HK-2 (cell line): ENCODE results near the gene ATG5.
"Not testable (repeated sequence)": the region's sequence is repeated elsewhere in the genome, so short reads cannot be mapped to it uniquely, and the experiment has no call there.

Source experiments
- DNase-seq: peaks from one replicate; pipeline ENCODE4 v3.0.0-alpha.2; 2018; ENCODE audit not compliant: unreplicated experiment

Gene ATG5

GRCh38 chr6:106309766-106310373 is 15.7 kb downstream of the ATG5 start:
- no peak for DNase-seq

GRCh38 chr6:106308985-106309384 is 16.6 kb downstream of the ATG5 start:
- no peak for DNase-seq

- no peak for DNase-seq
These were observed 19.8 kb downstream of the ATG5 start for GRCh38 chr6:106305740-106306139.

GRCh38 chr6:106300944-106301343 is 24.6 kb downstream of the ATG5 start:
- no peak for DNase-seq

DNA sequence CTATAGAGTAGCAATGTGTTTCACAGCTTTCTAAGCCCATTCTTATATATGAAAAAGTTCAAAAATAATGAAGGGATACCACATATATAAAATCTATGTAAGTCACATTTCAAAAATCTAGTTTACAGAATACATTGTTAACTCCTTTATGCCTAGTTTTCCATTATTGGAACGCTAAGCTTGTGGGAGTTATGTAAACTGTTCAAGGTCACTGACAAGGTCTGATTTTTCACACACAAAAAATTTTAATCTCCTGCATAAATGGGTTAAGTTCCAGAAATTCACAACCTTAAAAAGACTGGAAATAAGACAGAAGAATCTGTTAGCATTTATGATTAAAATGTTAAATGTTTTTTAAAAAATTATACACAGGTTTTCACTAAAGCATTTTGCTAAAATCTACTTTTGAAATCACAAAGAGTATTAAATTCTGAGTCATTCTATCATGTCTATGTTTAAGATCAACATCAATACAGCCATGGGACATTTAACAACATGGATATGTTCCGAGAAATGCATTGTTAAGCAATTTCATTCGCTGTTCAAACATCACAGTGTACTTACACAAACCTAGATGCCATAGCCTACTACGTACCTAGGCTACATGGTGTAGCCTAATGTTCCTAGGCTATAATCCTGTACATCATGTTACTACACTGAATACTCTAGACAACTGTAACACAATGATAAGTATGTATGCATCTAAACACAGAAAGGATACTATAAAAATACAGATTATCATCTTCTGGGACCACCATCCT is 25.4 kb downstream of the ATG5 start:
- no peak for DNase-seq

GRCh38 chr6:106293116-106293515 is 32.4 kb downstream of the ATG5 start:
- DNase-seq: no peak

DNA sequence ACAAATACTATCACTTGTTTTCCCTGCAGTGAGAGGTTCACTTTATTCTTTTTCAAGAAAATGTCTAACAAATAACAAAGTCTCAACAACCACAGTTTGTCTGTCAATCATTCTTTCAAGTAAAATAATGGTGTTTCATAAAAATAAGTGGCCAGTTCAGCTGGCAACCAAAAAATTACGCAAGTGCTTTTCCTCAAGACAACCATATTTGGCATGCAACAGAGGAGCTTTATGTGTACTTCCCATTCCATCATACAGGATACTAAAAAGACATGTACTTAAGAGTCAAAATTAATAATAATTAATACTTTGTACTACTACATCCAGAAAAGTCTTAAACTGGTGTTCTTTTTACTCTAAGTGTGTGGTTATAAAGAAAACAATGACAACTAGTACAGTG is 34.6 kb downstream of the ATG5 start:
- DNase-seq: no peak

DNA sequence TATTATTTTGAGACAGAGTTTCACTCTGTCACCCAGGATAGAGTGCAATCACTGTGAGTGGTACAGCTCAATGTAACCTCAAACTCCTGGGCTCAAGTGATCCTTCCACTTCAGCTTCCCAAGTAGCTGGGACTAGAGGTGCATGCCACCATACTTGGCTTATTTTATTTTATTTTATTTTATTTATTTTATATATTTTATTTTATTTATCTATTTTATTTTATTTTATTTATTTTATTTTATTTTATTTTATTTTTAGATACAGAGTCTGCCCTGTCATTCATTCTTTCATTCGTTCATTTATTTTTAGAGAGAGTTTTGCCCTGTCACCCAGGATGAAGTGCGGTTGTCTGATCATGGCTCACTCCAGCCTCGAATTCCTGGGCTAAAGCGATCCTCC is 35.5 kb downstream of the ATG5 start:
- DNase-seq: no peak

GRCh38 chr6:106287215-106287614 is 38.3 kb downstream of the ATG5 start:
- DNase-seq: no peak

DNA sequence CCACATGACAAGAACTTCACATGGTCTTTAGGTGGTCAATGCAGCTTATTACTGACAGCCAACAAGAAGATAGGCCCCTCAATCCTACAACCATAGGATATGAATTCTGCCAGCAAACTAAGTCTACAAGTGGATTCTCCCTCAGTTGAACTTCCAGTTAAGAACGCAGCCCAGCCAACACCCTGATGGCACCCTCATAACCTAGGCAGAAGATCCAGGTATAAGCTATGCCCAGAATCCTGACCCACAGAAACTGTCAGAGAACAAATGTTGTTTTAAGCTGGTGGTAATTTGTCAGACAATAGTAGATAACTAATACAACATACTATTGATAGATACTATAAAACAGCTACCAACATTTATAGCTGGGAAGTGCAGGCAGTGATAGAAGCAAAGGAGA is 38.8 kb downstream of the ATG5 start:
- DNase-seq: no peak

GRCh38 chr6:106283481-106283880 is 42.1 kb downstream of the ATG5 start:
- no peak for DNase-seq

DNA sequence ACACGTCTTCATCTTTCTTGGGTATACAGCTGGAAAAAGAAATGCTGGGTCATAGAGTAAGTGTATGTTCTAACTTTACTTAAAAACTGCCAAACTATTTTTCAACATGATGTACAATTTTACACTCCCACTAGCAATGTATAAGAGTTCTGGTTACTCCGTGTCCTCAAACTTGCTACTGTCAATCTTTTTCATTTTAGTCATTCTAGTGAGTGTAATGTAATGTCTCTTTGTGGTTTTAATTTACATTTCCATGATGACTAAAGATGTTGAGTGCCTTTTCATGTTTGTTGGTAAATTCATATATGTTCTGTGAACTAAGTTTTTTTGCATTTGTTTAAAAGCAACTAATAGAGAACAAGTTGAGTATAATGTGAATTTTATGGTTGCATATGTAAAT is 43.9 kb downstream of the ATG5 start:
- no peak for DNase-seq

- no peak for DNase-seq
These were observed 44.5 kb downstream of the ATG5 start for GRCh38 chr6:106281088-106281487.

- DNase-seq: peak; percentile 18
These were observed 46.4 kb downstream of the ATG5 start for GRCh38 chr6:106279179-106279578.

- DNase-seq: no peak
These were observed 49.9 kb downstream of the ATG5 start for GRCh38 chr6:106275692-106276091.

GRCh38 chr6:106273087-106273486 is 52.5 kb downstream of the ATG5 start:
- DNase-seq: no peak

DNA sequence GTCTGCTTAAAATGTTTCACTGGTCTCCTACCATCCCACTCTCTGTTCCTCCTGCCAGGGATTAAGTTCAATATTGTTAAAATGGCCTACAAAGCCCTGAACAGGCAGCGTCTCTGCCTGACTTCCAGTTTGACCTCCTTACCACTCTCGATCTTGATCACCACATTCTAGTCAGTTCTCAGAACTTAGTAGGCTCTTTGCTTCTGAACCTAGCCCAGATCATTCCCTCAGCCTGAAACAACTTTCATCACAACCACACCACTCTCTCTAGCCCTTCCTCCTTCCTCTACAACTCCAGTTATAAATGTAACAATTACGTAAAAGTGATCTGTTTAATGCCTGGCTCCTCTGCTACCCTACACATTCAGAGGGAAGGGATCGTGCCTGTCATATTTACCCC is 53.3 kb downstream of the ATG5 start:
- DNase-seq: no peak

DNA sequence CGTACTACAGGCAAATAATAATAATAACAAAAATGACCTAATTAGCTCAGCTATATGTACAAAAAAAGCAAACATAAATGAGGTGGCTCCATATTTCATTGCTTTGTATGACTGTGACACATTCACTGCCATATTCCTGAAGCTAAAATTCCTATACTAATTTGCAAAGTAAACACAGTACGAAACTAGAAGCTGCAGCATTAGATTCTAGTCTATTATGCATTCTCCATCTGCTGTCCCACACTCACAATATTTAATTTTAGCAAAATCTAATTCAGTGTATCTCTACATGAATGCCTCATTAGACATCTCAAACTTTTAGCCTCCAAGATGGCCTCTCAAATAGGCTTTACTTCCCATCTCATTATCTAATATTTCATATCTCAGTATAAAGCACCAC is 55.1 kb downstream of the ATG5 start:
- DNase-seq: no peak

DNA sequence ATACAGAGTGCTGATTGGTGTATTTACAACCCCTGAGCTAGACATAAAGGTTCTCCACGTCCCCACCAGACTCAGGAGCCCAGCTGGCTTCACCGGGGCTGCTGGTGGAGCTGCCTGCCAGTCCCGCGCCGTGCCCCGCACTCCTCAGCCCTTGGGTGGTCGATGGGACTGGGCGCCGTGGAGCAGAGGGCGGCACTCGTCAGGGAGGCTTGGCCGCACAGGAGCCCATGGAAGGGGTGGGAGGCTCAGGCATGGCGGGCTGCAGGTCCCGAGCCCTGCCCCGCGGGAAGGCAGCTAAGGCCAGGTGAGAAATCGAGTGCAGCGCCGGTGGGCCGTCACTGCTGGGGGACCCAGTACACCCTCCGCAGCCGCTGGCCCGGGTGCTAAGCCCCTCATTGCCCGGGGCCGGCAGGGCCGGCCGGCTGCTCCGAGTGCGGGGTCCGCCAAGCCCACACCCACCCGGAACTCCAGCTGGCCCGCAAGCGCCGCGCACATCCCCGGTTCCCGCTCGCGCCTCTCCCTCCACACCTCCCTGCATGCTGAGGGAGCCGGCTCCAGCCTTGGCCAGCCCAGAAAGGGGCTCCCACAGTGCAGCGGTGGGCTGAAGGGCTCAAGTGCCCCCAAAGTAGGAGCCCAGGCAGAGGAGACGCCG is 56.2 kb downstream of the ATG5 start:
- DNase-seq: not testable (repeated sequence)

- not testable (repeated sequence) for DNase-seq
These were observed 57.1 kb downstream of the ATG5 start for GRCh38 chr6:106268500-106268899.

- not testable (repeated sequence) for DNase-seq
These were observed 61.1 kb downstream of the ATG5 start for GRCh38 chr6:106264433-106264832.

- not testable (repeated sequence) for DNase-seq
These were observed 65.8 kb downstream of the ATG5 start for GRCh38 chr6:106259748-106260147.

DNA sequence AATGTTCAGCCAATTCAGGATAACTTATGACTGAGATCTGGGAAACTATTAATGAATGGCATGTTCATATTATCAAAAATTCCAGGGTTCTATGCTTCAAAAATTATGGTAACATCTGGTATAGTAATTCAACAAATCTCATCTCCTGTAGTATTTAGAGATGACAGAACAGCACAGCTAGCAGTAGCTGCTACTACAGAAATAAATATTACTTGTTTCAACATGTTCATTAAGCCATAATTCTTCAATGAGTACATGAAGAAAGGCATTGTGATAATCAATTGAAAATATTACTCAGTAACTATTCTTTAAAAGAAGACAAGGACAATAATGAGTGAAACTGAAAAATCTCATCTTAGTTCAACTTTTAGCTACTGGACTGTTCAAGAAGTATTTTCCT is 66.8 kb downstream of the ATG5 start:
- no peak for DNase-seq
